Stimulated activated CD4-positive, alpha-beta T cell treated with anti-CD3 and anti-CD28 coated beads, Interleukin-12 subunit alpha, Interleukin-12 subunit beta, amount 100 ng/mL, for 4 hours (primary cell): ENCODE results near the gene PRKACA.
A peak's percentile ranks its signal among the peaks of the same experiment; 100 is the strongest.

Source experiments
- DNase-seq: peaks from one replicate; pipeline ENCODE4 v3.0.0-alpha.2; 2020

Gene PRKACA

GRCh38 chr19:14091813-14092462 lies 25.6 kb downstream of the PRKACA start:
- DNase-seq: no peak

- DNase-seq: peak; percentile 50
Observed at GRCh38 chr19:14091081-14091812, 26.3 kb downstream of the PRKACA start.

- DNase-seq: peak; percentile 90
Observed at GRCh38 chr19:14090509-14091080, 27.0 kb downstream of the PRKACA start, which contains the start of gene SAMD1. Gene SAMD1 (minus strand): TSS chr19:14090751.

GRCh38 chr19:14089662-14090508 lies 27.7 kb downstream of the PRKACA start:
- DNase-seq: peak; percentile 54

GRCh38 chr19:14089412-14089661 lies 28.2 kb downstream of the PRKACA start:
- no peak for DNase-seq

- DNase-seq: no peak
Observed at GRCh38 chr19:14088634-14089411, 28.7 kb downstream of the PRKACA start.

- no peak for DNase-seq
Observed at GRCh38 chr19:14086098-14086497, 31.5 kb downstream of the PRKACA start.

GRCh38 chr19:14085309-14085995 lies 32.1 kb downstream of the PRKACA start, which contains the start of gene C19orf67:
Gene C19orf67 (minus strand): TSS chr19:14085783. CDS start chr19:14085627, 156 bp downstream.
- DNase-seq: no peak

- no peak for DNase-seq
Observed at GRCh38 chr19:14082675-14082960, 34.9 kb downstream of the PRKACA start.

GRCh38 chr19:14081797-14082674 lies 35.5 kb downstream of the PRKACA start:
- peak; percentile 34 for DNase-seq

GRCh38 chr19:14080887-14081796 lies 36.4 kb downstream of the PRKACA start:
- DNase-seq: peak; percentile 97

GRCh38 chr19:14078411-14078810 lies 39.2 kb downstream of the PRKACA start:
- no peak for DNase-seq

GRCh38 chr19:14073925-14074838 lies 43.4 kb downstream of the PRKACA start:
- no peak for DNase-seq

- DNase-seq: peak; percentile 77
Observed at GRCh38 chr19:14073261-14073924, 44.2 kb downstream of the PRKACA start.

GRCh38 chr19:14072535-14073260 lies 44.9 kb downstream of the PRKACA start, which contains the start of gene MISP3:
Gene MISP3 (plus strand): TSS chr19:14072786. CDS start chr19:14073310, 524 bp downstream.
- peak; percentile 39 for DNase-seq

GRCh38 chr19:14070268-14071050 lies 47.1 kb downstream of the PRKACA start:
- no peak for DNase-seq

- no peak for DNase-seq
Observed at GRCh38 chr19:14066134-14066533, 51.4 kb downstream of the PRKACA start.
